H1 (cell line): Measurements from ENCODE around the gene IFNG-AS1. TPM values are rescaled to one million over a fixed set of nuclear protein-coding genes. Genes with fewer than 3 reads are reported as not detected.

Experiments
- CTCF ChIA-PET: fragments of 300-600 bp; sonication (Branson Sonifier 250); formaldehyde crosslinking; loops from one replicate; lab custom pipeline; 2021; ENCODE audit not compliant: partially characterized antibody; lab: Charles Lee
- POLR2A ChIA-PET: fragments of 300-600 bp; sonication (Branson Sonifier 250); formaldehyde crosslinking; loops from one replicate; lab custom pipeline; 2021; ENCODE audit warnings: inconsistent platforms; ENCODE audit not compliant: partially characterized antibody; lab: Charles Lee
- DNase-seq, 2 experiments: peaks; one replicate each; pipeline versions ENCODE4 v3.0.0 to v3.0.0-alpha.2; 2010 to 2022; ENCODE audit warnings: low spot score in 2 of 2, low read depth in 1 of 2, mixed read lengths in 1 of 2
- FAIRE-seq: peaks from 2 replicates; lab custom pipeline; 2011; peaks lifted over from hg19 to GRCh38; lab: Jason Lieb, UNC
- H2AFZ ChIP-seq: 2 replicates; pipeline ENCODE4 v1.8.1; 2012; ENCODE audit warnings: low read length, inconsistent platforms
- H2AK5ac ChIP-seq: 2 replicates; pipeline ENCODE4 v1.6.1; 2013; ENCODE audit warnings: low read depth, low read length
- H2BK120ac ChIP-seq: replicated peaks from 2 replicates; pipeline ENCODE3; 2013; ENCODE audit warnings: low read depth, low read length, inconsistent platforms
- H2BK12ac ChIP-seq: 2 replicates; pipeline ENCODE4 v1.6.1; 2013; ENCODE audit warnings: low read depth, low read length
- H2BK15ac ChIP-seq: 2 replicates; pipeline ENCODE4 v1.6.1; 2013; ENCODE audit warnings: low read length
- H2BK20ac ChIP-seq: 2 replicates; pipeline ENCODE4 v1.6.1; 2013; ENCODE audit warnings: low read length
- H2BK5ac ChIP-seq: 2 replicates; pipeline ENCODE4 v1.6.1; 2013; ENCODE audit warnings: low read depth, low read length
- H3K14ac ChIP-seq: 2 replicates; pipeline ENCODE4 v1.6.1; 2013; ENCODE audit warnings: inconsistent platforms; ENCODE audit not compliant: insufficient read length
- H3K18ac ChIP-seq: 2 replicates; pipeline ENCODE4 v1.6.1; 2013; ENCODE audit warnings: low read length; ENCODE audit errors: extremely low read depth
- H3K23ac ChIP-seq: 2 replicates; pipeline ENCODE4 v1.6.1; 2013; ENCODE audit warnings: inconsistent platforms; ENCODE audit not compliant: insufficient read length
- H3K23me2 ChIP-seq: 2 replicates; pipeline ENCODE4 v1.6.1; 2013; ENCODE audit warnings: low read depth, low read length
- H3K27ac ChIP-seq: 2 replicates; pipeline ENCODE4 v1.6.1; 2011; ENCODE audit warnings: low read depth, low read length, inconsistent platforms
- H3K27me3 ChIP-seq, 4 experiments: replicated peaks in 1 of 4; 1 replicate in 1 of 4; 2 replicates in 3 of 4; pipeline versions ENCODE4 v1.6.1 to v1.8.1; 2011 to 2013; ENCODE audit warnings: low read length in 3 of 4, mild to moderate bottlenecking in 3 of 4, inconsistent platforms in 2 of 4, mixed read lengths in 2 of 4, moderate library complexity in 1 of 4; ENCODE audit not compliant: control insufficient read depth in 3 of 4, insufficient read depth in 3 of 4; ENCODE audit errors: extremely low read depth in 1 of 4
- H3K36me3 ChIP-seq, 4 experiments: 2 replicates each; pipeline versions ENCODE4 v1.6.1 to v1.8.1; 2011 to 2013; ENCODE audit warnings: mild to moderate bottlenecking in 4 of 4, low read length in 3 of 4, moderate library complexity in 2 of 4, control low read depth in 1 of 4, inconsistent platforms in 1 of 4; ENCODE audit not compliant: insufficient read depth in 4 of 4, control insufficient read depth in 2 of 4
- H3K4ac ChIP-seq: replicated peaks from 2 replicates; pipeline ENCODE3; 2013; ENCODE audit warnings: low read length, low read depth, mixed read lengths, inconsistent platforms; ENCODE audit not compliant: insufficient read length
- H3K4me1 ChIP-seq, 4 experiments: replicated peaks in 1 of 4; 1 replicate in 1 of 4; 2 replicates in 3 of 4; pipeline versions ENCODE4 v1.6.1 to v1.8.1; 2011 to 2013; ENCODE audit warnings: low read length in 3 of 4, inconsistent platforms in 2 of 4, mixed read lengths in 1 of 4; ENCODE audit not compliant: insufficient read depth in 4 of 4, control insufficient read depth in 3 of 4
- H3K4me2 ChIP-seq, 2 experiments: 2 replicates each; pipeline versions ENCODE4 v1.6.1 to v1.8.1; 2011 to 2013; ENCODE audit warnings: low read depth in 2 of 2, low read length in 2 of 2, control low read depth in 1 of 2, inconsistent platforms in 1 of 2, mild to moderate bottlenecking in 1 of 2; ENCODE audit not compliant: insufficient read depth in 1 of 2
- H3K4me3 ChIP-seq, 4 experiments: fragments of 200-600, 300-600 bp in 1 of 4; sonication (generic), shearing (Covaris generic), sonication (Bioruptor Twin) in 1 of 4; 2 replicates each; pipeline versions ENCODE4 v1.5.1 to v1.8.1; 2011 to 2016; ENCODE audit warnings: low read length in 4 of 4, low read depth in 3 of 4, control low read depth in 2 of 4, inconsistent platforms in 2 of 4, mild to moderate bottlenecking in 2 of 4, mixed read lengths in 1 of 4, moderate library complexity in 1 of 4; ENCODE audit not compliant: insufficient read depth in 2 of 4; ENCODE audit errors: extremely low read depth in 1 of 4
- H3K56ac ChIP-seq: replicated peaks from 2 replicates; pipeline ENCODE3; 2013; ENCODE audit warnings: low read depth, mild to moderate bottlenecking, mixed read lengths, low read length, inconsistent platforms; ENCODE audit not compliant: insufficient read length
- H3K79me1 ChIP-seq: 2 replicates; pipeline ENCODE4 v1.6.1; 2013; ENCODE audit warnings: low read depth, low read length, control low read depth
- H3K79me2 ChIP-seq, 2 experiments: 2 replicates each; pipeline versions ENCODE4 v1.6.1 to v1.8.1; 2012 to 2013; ENCODE audit warnings: low read length in 2 of 2, mild to moderate bottlenecking in 2 of 2, inconsistent platforms in 1 of 2; ENCODE audit not compliant: insufficient read depth in 2 of 2, control insufficient read depth in 1 of 2
- H3K9ac ChIP-seq, 4 experiments: replicated peaks in 1 of 4; 1 replicate in 1 of 4; 2 replicates in 3 of 4; pipeline versions ENCODE4 v1.6.1 to v1.8.1; 2011 to 2013; ENCODE audit warnings: low read depth in 3 of 4, low read length in 3 of 4, control low read depth in 2 of 4, mild to moderate bottlenecking in 2 of 4, moderate library complexity in 2 of 4, inconsistent platforms in 1 of 4; ENCODE audit errors: extremely low read depth in 1 of 4
- H3K9me3 ChIP-seq, 2 experiments: 2 replicates each; pipeline versions ENCODE4 v1.6.1 to v1.8.1; 2012 to 2013; ENCODE audit warnings: mild to moderate bottlenecking in 2 of 2, moderate library complexity in 2 of 2, control low read depth in 1 of 2, inconsistent platforms in 1 of 2, low read depth in 1 of 2, low read length in 1 of 2, mixed read lengths in 1 of 2; ENCODE audit not compliant: insufficient read depth in 2 of 2
- H4K20me1 ChIP-seq, 2 experiments: replicated peaks in 1 of 2; 2 replicates each; pipeline versions ENCODE3 to v1.8.1; 2011 to 2013; ENCODE audit warnings: inconsistent platforms in 2 of 2, low read length in 2 of 2, mild to moderate bottlenecking in 1 of 2; ENCODE audit not compliant: insufficient read depth in 2 of 2, control insufficient read depth in 1 of 2
- H4K5ac ChIP-seq: 2 replicates; pipeline ENCODE4 v1.6.1; 2013; ENCODE audit warnings: low read length, low read depth, mixed read lengths, inconsistent platforms; ENCODE audit not compliant: insufficient read length
- H4K8ac ChIP-seq: 2 replicates; pipeline ENCODE4 v1.8.0; 2013; ENCODE audit warnings: mild to moderate bottlenecking, moderate library complexity, low read length, inconsistent platforms; ENCODE audit not compliant: insufficient read depth; ENCODE audit errors: extremely low read depth
- H4K91ac ChIP-seq: replicated peaks from 2 replicates; pipeline ENCODE3; 2013; ENCODE audit warnings: low read length, mixed read lengths, inconsistent platforms; ENCODE audit not compliant: insufficient read length
- ASH2L ChIP-seq: fragments of 200-600, 300-600 bp; sonication (generic); IDR thresholded peaks from one replicate; pipeline ENCODE4 v1.7.1; 2017; ENCODE audit warnings: low read length
- ATF2 ChIP-seq: IDR thresholded peaks from 2 replicates; pipeline ENCODE4 v1.6.1; 2012; ENCODE audit warnings: low read length, inconsistent platforms
- BCL11A ChIP-seq, 2 experiments: IDR thresholded peaks; one replicate each; pipeline ENCODE4 v1.6.1; 2011; ENCODE audit warnings: low read depth in 2 of 2, low read length in 2 of 2, mild to moderate bottlenecking in 2 of 2
- CEBPB ChIP-seq: IDR thresholded peaks from 2 replicates; pipeline ENCODE4 v1.6.1; 2012; ENCODE audit warnings: low read depth, low read length
- HDAC2 ChIP-seq, 2 experiments: fragments of 300-600 bp in 1 of 2; sonication (generic) in 1 of 2; IDR thresholded peaks; 2 replicates each; pipeline ENCODE4 v1.6.1; 2011 to 2012; ENCODE audit warnings: low read depth in 2 of 2, low read length in 2 of 2, mild to moderate bottlenecking in 2 of 2, moderate library complexity in 2 of 2, borderline replicate concordance in 1 of 2, inconsistent platforms in 1 of 2
- HDAC6 ChIP-seq: IDR thresholded peaks from one replicate; pipeline ENCODE4 v1.7.1; 2012; ENCODE audit warnings: low read depth, mild to moderate bottlenecking, inconsistent platforms, low read length, moderate library complexity
- KDM1A ChIP-seq: fragments of 200-600, 300-600 bp; sonication (generic); IDR thresholded peaks from 2 replicates; pipeline ENCODE4 v1.7.1; 2016; ENCODE audit warnings: mild to moderate bottlenecking, low read length, borderline replicate concordance
- PHF8 ChIP-seq: fragments of 200-600 bp; sonication (generic); conservative IDR thresholded peaks from 2 replicates; pipeline ENCODE4 v1.7.1; 2012; ENCODE audit warnings: low read depth, mild to moderate bottlenecking, inconsistent platforms, low read length, moderate library complexity
- POU5F1 ChIP-seq: IDR thresholded peaks from 2 replicates; pipeline ENCODE4 v1.6.1; 2011; ENCODE audit warnings: low read depth, mild to moderate bottlenecking, low read length, moderate library complexity
- RAD21 ChIP-seq, 2 experiments: IDR thresholded peaks in 1 of 2; conservative IDR thresholded peaks in 1 of 2; 2 replicates each; pipeline ENCODE4 v1.6.1; 2011; ENCODE audit warnings: low read depth in 2 of 2, low read length in 2 of 2, improper control_type of control experiment in 1 of 2, inconsistent platforms in 1 of 2, mild to moderate bottlenecking in 1 of 2, moderate library complexity in 1 of 2
- SP1 ChIP-seq: IDR thresholded peaks from 2 replicates; pipeline ENCODE4 v1.6.1; 2011; ENCODE audit warnings: low read depth, low read length
- TBP ChIP-seq: IDR thresholded peaks from 2 replicates; pipeline ENCODE4 v1.6.1; 2011; ENCODE audit warnings: low read depth, low read length, improper control_type of control experiment
- YY1 ChIP-seq: IDR thresholded peaks from 2 replicates; pipeline ENCODE4 v1.6.1; 2011; ENCODE audit warnings: low read depth, mild to moderate bottlenecking, low read length
- WGBS, 2 experiments: shearing (Covaris generic) in 1 of 2; methylation state at CpG; one replicate each; pipeline versions ENCODE4 v1.1.6 to v1.1.7; 2013 to 2015; ENCODE audit warnings: low lambda C conversion rate in 2 of 2, mixed read lengths in 2 of 2, inconsistent platforms in 1 of 2, low coverage in 1 of 2, missing lambda C conversion rate in 1 of 2; ENCODE audit not compliant: insufficient replicate concordance in 2 of 2, insufficient coverage in 1 of 2, insufficient read length in 1 of 2; ENCODE audit errors: extremely low coverage in 1 of 2, missing lambda C conversion rate in 1 of 2; 5-methylcytosine and 5-hydroxymethylcytosine counted together
- polyA plus RNA-seq, 7 experiments: library from polyadenylated mRNA; depleted of rRNA in 3 of 7; stranded (reverse) in 5 of 7; unstranded in 2 of 7; fragments of >200 nt in 5 of 7; fragments of 200-250 nt in 2 of 7; gene quantifications; 1 replicate in 5 of 7; 2 replicates in 1 of 7; 4 replicates in 1 of 7; pipeline versions ENCODE4 v1.2.1 to v1.2.3, GENCODE V29; 2011 to 2013; ENCODE audit warnings: missing spikeins in 2 of 7, mixed read lengths in 2 of 7
- total RNA-seq: library from RNA; stranded (reverse); fragmentation: NEBNext Ultra II Directional; extraction: Animal tissue kit (Norgen Biotek cat#: 25700); gene quantifications from 2 replicates; pipeline ENCODE4 v1.2.1, GENCODE V29; 2021

IFNG-AS1 gene
- total and polyA plus RNA-seq, 2 of the 8 experiments (the other 6 are each of a cell fraction or from before 2014, with no cell fraction given) = not detected

DNA sequence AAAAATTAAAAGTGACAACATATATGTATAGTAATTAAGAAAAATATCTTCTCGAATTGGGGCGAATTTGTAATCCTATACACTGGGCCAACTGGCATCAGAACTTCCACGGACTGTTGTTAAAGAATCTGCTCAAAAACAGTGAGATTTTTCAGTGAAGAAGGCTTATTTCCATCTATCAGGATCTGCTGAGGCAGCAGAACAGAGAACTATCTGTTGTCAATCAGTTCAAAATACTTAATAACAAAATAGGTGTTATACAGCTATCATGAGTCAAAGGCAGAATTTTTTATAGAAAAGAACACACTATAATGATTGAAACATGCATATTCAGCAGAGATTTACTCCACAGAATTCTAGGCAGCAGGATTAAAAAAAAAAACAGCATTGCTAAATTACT is 41.9 kb downstream of the IFNG-AS1 start:
- Histone ChIP-seq H3K9ac (no peak overlapping the region), H3K4ac (no peak overlapping the region), H2BK120ac (no peak overlapping the region), H3K4me1 (no peaks in the 10 kb centered on the region), H3K4me2 (no peak overlapping the region), H4K5ac (no peak overlapping the region), H2AFZ (no peak overlapping the region), H3K27me3 (no peaks in the 10 kb centered on the region), H3K79me1 (no peaks in the 10 kb centered on the region; the same call in 1 of the 2 replicates), H2AK5ac (no peak overlapping the region), H3K36me3 (no peaks in the 10 kb centered on the region), H3K4me3 (no peak overlapping the region), H3K23me2 (no peaks in the 10 kb centered on the region; the same call in 1 of the 2 replicates), H2BK15ac (no peak overlapping the region), H3K79me2 (no peaks in the 10 kb centered on the region), H3K27ac (no peak overlapping the region), H2BK12ac (no peak overlapping the region), H4K20me1 (no peaks in the 10 kb centered on the region), H3K9me3 (no peaks in the 10 kb centered on the region), H3K56ac (no peak overlapping the region), H3K23ac (no peak overlapping the region), H2BK20ac (no peak overlapping the region), H2BK5ac (no peak overlapping the region), H4K8ac (no peak overlapping the region), H3K18ac (no peak overlapping the region), H4K91ac (no peak overlapping the region), H3K14ac (no peak overlapping the region)
- ChIA-PET POLR2A (no interaction called here), CTCF (interaction anchor here (0.9 to 1.5 kb wide), 3 partner anchors 9 to 127 kb away, joined by 4 to 5 read pairs (median 4); no protein-coding TSS in a partner anchor)
- WGBS, 2 experiments = 92% methylated on average over 3 of the region's 3 CpGs; no CpG with 5 or more reads in 1 of the 2 experiments
- no peak for FAIRE-seq
- DNase-seq = no peak
- TF ChIP-seq POU5F1 (no peak), YY1 (no peak), TBP (no peak), BCL11A (IDR thresholded peaks at IDR 0.05; ENCODE audit: low read depth in 2 of 2, low read length in 2 of 2) (no peak), KDM1A (no peak), SP1 (no peak), PHF8 (no peak), HDAC2 (IDR thresholded peaks at IDR 0.05; ENCODE audit: borderline replicate concordance in 1 of 2, low read depth in 2 of 2, low read length in 2 of 2) (no peak), ATF2 (no peak), ASH2L (no peak), HDAC6 (no peak), CEBPB (no peak), RAD21 (IDR thresholded peaks at IDR 0.05 in 1 of 2, conservative IDR thresholded peaks at IDR 0.05 in 1 of 2; ENCODE audit: low read depth in 2 of 2, low read length in 2 of 2) (no peak)
